Stimulated activated CD8-positive, alpha-beta memory T cell treated with anti-CD3 and anti-CD28 coated beads, Interleukin-12 subunit alpha, Interleukin-12 subunit beta, amount 100 ng/mL, for 24 hours (primary cell): Measurements from ENCODE around the gene PRRG1.
"Not testable (repeated sequence)": the region's sequence is repeated elsewhere in the genome, so short reads cannot be mapped to it uniquely, and the experiment has no call there.

ENCODE experiments used
- DNase-seq: peaks from one replicate; pipeline ENCODE4 v3.0.0-alpha.2; 2020; ENCODE audit errors: extremely low read depth

PRRG1 gene

DNA sequence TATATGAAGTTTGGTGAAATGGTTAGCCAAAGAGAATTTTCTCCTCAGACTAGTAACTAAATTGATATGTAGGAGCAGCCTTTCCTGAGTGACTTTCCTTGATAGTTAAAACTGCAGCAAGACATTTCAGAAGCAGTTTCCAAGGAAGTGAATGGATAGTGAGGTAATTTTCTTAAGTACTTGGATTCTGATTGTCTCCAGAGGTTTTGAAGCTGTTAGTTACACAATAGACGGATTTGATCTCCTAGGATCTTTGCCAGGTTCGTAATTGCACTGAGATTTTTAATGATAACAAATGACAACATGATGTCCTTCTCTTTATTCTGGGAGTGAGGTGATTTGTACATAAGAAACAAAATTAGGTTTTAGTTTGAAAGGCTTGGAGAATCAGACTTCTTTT lies 29.2 kb downstream of the PRRG1 start:
- DNase-seq = no peak

DNA sequence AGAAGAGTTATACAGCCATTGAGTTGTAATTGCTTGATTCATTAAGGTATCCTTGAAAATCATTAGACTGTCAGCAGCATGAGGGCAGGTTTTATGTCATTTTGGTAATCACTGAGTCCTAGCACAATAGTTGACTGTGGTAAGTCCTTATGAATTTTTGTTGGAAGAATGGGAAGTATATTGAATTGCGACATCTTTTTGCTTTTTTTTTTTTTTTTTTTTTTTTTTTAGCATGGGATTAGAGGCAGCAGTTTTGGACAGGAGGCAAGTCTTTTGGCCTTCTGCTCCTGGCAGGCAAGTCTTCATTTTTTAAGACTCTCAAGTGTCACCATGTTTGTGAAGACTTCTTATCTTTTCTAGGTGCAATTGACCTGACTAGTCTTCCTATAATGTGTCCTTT lies 29.7 kb downstream of the PRRG1 start:
- no peak for DNase-seq

DNA sequence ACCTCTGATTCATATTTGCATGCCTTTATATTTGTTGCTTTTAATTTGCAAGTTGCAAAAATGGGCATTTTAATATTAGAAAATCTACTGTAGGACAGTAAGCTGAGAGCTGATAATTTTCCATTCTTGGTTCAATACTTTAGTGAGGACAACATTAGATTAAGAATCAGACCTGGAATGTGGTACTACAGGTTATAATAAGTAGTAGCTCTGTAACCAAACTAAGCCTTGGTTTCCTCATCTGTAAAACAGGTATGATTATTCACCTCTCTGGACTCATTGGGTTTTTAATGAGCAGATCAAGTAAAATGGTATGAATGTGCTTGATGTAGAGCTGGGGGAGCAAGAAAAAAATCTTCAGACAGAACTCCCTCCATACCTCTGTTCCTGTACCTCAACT lies 31.1 kb downstream of the PRRG1 start:
- DNase-seq = no peak

DNA sequence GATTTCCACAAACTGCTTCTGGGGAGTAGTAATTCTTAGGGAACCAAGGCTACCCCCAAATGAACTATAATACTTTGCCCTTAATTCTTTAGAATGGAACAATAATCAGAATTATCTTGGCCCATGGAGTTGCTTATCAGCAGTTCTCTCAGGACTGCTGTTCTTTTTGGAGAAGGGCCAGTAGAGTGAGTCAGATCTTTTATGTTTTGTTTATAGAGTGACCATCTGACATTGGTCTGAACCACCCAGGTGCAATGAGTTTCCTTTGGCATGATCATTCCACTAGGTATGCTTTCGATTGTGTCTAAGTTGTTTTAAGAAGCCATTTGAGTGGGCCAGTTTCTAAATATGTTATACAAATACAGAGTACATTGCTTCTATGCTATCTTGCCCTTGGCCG lies 31.8 kb downstream of the PRRG1 start:
- no peak for DNase-seq

DNA sequence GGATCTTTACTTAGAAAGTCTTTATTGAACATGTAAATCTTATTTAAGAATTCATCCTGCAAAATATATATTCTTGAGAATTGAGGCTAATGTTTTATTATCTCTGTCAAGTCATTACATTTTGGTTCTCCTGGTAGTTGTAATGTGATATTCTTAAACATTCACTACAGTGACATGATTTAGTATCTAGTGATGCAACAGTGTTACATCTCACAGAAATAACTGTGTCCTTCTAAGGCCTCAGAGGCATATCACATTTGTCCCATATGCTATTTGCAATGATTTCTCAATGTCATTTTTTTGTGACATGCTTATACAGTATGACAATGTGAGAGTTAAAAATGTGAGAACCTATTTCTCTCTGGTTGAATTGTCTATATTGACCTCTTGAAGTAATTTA lies 34.1 kb downstream of the PRRG1 start:
- DNase-seq = no peak

DNA sequence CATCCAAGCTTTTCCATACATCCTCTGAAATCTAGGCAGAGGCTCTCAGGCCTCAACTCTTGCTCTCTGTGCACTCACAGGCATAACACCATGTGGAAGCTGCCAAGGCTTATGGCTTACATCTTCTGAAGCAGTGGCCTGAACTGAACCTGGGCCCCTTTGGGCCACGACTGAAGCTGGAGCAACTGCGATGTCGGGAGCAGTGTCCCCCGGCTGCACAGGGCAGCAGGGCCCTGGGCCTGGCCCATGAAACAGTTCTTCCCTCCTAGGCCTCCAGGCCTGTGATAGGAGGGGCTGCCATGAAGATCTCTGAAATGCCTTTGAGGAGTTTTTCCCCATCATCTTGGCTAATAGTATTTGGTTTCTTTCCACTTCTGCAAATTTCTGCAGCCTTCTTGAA lies 39.2 kb downstream of the PRRG1 start:
- no peak for DNase-seq

DNA sequence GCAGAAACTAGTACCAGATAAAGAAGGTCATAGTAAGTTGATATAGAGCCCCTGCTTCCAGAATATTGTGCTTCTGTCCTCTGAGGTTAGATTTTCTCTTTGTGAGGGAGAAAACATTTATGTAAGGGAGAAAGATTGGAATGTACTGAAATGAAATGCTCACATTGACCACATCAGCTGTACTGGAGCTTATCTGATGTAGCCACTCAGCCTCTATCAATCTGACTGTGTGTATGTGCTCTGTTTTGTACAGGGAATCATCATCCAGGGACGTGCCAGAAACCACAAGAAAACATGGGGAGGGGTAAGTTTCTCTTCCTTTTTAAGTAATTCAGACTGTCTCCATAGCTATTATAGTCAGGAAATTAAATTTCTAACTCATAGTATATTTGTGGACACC lies 56.8 kb downstream of the PRRG1 start:
- no peak for DNase-seq

DNA sequence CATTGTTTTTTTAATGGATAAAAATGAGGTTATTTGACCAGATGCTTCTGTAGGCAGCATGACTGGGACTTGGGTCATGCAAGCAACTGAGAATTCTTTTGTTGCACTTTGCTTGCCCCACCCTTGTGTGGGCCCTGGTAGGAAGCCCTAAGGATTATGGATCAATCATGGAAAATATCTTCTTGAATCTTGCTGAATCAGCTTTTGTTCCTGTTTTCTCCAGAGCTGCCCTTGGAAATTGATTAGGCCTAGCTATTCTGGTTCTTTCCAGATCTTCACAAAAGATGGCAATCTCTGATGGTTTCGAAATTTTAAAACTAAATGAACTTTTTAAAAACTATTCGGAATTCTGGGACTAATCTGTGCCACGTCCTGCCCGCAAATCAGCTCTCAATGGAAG lies 58.6 kb downstream of the PRRG1 start:
- no peak for DNase-seq

DNA sequence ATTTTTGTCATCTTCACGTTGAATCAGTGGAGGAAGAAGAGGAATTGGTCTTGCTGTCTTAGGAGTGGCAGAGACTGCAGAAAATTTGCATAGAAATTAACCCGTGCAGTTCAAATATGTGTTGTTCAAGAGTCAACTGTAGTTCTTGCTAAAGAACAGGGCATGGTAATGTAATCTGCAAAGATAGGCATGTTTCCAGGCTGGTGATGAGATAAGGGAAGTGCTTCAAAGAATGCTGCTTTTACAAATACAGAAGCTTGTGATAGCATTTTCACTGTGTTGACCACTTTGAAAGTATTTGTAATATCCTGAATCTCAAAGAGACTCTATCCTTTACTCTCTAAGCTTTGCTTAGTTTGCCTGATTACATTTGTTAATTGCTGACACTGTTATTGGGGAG lies 60.1 kb downstream of the PRRG1 start:
- DNase-seq = no peak

DNA sequence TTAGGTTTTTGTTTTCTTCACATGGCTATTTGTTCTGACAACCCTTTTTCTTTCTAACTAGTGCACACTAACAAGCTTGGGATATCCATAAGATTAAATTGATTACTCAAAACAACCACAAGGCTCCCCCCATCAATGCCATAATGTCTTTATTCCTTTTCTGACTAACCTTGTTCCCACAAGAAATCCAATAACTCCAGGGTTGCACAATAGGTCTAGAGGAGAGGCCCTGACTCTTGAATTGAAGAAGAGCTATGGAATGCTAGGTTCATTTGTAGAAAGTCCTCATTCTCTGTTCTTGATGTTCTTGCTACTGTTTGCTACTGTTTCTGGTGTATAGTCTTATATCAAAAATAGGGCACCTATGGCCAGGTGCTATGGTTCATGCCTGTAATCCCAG lies 71.0 kb downstream of the PRRG1 start:
- DNase-seq = no peak

DNA sequence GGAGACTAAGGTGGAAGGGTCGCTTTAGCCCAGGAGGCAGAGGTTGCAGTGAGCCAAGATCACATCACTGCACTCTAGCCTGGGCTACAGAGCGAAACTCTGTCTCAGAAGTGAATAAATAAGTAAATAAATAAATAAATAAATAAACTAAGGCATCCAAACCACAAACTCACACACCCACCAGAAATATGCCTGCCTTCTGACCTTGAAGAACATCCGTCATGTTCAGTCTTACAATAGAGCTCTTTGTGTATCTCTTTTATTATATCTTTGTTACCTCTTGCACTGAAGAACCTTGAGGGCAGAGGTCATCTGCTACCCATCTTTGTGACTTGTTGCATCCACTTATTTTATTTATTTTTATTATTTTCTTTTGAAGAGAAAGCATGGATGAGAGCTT lies 71.6 kb downstream of the PRRG1 start:
- DNase-seq = no peak

DNA sequence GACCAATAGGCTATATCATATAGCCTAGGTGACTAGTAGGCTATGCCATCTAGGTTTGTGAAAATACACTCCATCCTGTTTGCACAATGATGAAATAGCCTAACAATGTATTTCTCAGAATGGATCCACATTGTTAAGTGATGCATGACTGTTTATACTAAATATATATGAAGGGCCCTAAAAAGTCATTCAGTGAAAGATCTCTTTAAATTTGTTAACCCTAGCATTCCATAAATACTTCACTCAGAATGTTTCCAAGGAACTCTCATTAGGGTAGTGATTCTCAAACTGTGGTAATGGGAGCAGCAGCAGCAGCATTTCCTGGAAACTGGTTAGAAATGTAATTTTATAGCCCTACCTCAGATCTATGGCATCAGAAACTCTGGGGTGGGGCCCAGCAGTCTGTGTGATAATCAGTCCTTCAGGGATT lies 74.9 kb downstream of the PRRG1 start:
- DNase-seq = no peak

DNA sequence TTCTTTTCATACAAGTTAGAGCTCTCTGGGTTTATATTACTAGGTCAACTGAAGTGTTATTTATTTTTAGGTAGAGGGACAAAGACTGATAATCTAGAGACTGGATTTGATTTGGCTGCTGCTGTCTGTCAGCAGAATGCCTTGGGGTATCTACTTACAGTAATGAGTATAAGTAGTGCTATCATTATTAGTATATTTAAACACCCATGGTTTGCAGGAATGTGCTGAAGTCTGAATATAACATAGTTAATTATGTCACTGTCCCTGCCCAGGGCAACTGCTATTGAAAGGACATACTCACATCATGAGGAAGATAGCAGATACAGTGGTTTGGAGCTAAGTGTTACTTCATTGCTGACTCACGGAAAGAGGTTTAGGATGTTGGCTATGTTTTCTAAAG lies 76.2 kb downstream of the PRRG1 start:
- DNase-seq = no peak

DNA sequence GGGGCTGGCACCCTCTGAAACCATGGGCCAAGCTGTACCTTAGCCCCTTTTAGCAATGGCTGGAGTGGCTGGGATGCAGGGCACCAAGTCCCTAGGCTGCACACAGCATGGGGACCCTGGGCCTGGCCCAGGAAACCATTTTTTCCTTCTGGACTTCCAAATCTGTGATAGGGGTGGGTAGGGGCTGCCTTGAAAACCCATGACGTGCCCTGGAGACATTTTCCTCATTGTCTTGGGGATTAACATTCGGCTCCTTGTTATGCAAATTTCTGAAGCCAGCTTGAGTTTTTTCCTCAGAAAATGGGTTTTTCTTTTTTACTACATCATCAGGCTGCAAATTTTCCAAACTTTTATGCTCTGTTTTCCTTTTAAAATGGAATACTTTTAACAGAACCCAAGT lies 79.8 kb downstream of the PRRG1 start:
- not testable (repeated sequence) for DNase-seq

DNA sequence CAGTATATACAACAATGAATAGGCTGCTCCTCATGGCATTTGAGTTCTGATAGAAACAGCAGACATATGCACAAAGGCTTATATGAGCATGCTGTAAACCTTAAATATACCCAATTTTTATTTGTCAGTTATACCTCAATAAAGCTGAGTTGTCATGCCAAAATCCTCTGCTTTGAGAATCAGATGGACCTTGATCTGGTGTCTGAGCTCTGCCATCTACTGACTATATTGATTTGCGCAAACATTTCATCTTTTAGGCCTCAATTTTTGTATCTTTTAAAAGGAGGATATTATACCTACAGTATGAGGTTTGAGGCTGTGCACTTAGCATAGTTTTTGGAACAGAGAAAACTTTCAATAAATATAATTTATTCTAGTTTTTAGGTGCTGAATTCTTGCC lies 85.2 kb downstream of the PRRG1 start:
- no peak for DNase-seq

DNA sequence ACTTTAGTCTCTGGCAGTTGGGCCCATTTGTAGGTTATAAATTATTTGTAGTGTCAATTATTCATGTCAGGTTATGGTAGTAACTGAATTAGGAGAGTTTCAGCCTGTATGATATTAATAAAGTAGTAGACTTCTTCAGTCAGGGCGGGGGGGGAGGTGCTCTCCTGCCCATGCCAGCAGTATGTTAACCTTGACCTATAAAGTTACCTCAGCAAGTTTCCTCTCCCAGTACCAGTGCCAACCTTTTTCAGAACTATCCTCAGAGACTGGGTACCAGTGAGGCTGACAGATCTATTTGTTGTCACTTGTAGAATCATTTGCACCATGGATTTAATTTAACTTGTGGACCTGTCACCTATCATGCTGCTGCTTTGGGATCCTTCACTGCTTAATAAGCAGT lies 88.0 kb downstream of the PRRG1 start:
- no peak for DNase-seq

DNA sequence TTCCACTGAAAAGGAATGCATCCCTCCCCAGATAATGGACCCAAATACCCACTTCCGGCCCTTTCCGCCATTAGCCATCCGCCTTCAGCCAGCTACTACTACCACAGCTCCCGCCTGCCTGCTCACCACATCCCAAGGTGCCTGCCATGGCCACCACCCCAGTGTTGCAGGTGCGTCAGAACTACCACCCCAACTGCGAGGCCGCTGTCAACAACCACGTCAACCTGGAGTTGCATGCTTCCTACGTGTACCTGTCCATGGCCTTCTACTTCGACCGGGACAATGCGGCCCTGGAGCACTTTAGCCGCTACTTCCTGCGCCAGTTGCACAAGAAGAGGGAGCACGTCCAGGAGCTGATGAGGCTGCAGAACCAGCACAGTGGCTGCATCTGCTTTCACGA lies 92.2 kb downstream of the PRRG1 start:
- no peak for DNase-seq

DNA sequence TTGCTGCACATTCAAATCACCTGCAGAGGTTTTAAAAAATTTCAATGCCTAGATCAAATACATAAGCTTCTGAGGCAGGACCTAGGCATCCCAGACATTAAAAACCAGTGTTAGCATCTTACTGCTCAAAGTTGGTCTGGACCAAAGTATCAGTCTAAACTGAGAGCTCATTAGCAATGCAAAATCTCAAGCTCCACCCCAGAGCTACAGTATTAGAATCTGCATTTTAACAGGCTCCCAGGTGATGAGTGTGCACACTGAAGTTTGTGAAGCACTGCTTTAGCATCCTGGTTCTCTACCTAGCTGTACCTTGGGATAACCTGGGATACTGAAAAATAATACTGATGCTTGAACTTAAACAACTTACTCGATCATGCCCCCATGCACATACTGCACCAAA lies 96.0 kb downstream of the PRRG1 start:
- DNase-seq = no peak

DNA sequence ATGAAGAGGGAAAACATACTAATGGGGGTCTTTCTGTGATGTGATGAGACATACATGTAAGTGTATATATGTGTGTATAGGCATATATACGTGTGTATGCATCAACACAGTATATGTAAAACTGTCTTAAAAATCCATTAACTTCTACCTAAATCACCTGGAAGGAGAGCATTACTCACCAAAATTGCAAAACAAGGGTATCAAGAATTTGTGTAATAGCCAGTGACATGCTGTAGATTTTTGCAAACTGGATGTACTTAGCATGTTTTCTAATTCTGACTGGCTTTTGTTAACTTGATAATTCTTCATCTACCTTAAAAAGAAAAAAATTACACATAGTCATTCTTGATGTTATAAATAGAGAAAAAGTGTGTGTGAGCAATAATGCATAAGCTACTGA lies 104.7 kb downstream of the PRRG1 start:
- DNase-seq = no peak

DNA sequence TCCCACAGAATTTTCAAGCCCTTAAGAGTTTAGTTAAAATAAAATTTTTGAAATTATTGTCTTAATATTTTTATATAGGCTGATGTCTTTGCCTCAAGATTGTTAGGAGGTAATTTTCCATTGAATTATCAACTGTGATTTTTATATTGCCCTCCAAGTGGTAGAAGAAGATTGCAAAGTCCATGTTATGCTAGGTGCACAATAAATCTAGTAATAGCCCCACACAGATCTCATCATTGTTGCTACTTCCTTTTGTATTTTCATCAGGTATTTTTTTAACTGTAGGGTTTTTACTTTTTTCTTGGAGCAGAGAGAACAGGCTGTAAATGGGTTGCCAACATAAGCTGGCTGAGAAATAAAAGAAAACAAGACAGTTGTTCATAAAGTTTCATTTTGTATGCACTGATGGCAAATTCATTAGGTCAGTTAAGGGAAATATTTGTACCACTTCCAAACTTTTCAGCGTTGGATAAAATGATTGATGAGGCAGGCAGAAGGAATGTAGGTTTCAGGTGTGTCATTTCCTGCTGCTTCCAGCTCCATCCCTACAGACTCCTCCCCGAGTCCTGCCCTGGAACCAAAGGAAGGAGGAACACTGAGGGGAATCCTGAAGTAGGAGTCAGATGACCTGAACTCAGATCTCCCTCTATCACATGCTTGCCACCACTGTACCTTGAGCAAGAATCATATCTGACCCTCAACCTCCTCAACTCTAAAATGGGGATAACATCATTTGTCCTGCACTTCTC lies 105.5 kb downstream of the PRRG1 start:
- no peak for DNase-seq

DNA sequence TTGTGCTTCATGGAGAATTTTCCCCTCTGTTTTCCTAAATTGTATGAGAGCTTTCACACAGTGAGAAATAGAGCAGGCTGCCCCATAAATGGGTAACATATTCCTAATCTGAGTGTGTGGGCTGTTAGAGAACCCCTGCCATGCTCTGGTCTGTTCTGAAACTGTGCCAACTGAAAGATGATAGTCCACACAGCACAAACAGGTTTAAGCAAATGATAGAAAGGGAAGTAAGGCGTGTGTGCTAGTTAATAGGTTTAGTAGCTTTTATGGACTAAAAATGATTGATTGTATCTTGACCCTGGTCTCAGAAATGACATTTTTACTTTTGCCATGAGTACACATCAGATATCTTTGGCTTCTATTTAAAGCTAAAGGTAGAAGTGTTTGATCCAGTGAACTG lies 106.2 kb downstream of the PRRG1 start:
- DNase-seq = no peak

DNA sequence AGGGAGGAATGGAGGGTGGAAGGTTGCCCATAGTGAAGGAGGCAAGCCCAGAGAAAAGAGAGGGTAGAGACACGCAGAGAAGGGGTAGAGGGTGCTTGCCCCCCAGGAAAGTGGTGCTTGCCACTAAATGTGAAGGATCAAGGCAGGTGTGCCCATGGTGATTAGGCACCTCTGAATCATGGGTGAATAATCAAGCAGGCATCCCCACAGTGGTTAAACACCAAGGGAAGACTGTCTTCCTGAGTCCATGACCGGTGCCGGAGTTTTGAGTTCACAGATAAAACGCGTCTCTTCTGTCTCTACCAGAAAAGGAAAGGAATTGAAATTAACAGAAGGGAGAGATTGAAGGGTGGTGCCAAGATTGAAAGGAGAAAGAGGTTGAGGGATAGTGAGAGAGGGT lies 111.1 kb downstream of the PRRG1 start:
- not testable (repeated sequence) for DNase-seq

DNA sequence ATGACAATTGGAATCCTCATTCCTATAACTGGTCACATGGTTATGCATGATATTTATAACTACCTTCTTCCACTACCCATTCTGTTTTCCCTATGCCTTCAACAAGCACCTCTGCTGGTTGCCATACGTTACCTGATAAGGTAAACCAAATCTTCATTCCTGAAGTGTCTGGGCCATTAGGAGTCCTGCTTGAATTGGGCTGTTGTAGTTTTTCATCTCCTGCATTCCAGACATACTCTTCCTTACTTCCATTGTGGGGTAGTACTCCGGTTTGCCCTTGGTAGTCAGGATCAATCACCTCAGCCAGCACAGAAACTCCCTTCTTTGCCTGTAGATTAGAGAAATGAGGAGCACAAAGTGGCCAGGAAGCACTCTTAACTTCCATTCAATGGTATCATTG lies 113.2 kb downstream of the PRRG1 start:
- no peak for DNase-seq

DNA sequence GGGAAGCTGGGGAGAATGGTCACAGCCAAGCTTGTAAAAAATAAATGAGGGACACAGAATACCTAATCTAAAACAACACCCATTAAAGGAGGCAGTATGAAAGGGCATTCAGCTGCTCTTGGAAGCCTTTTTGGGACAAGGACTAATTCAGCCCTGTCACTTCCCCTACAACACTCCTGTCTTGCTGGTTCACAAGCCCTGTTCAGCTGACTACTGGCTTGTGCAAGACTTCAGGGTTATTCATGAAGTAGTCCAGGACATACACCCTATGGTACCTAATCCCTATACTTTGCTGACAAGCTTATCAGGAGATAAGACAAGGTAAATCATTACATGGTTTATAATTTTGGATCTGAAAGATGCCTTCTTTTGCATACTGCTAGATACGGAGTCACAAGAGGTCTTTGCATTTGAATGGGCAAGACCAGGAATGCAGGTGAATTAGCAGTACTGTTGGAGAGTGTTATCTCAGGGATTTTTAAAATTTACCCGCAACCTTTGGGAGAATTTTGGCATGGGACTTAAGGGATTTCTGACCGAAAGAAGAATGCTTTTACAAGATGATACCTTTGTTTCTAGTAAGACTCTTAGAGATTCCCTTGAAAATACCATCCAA lies 119.1 kb downstream of the PRRG1 start:
- no peak for DNase-seq
